Tibial nerve (tissue), 4 donors: Measurements from ENCODE around the gene CREBL2. TPM values are rescaled to one million over a fixed set of nuclear protein-coding genes. Genes with fewer than 3 reads are reported as not detected.

ENCODE experiments used
- DNase-seq, 2 donors: peaks; one replicate each; pipeline ENCODE4 v3.0.0-alpha.2; 2019; ENCODE audit warnings: low spot score in 2 of 2
- H3K27ac ChIP-seq, 4 donors: fragments of 200-600 bp; sonication (generic) in 3 of 4; one replicate each; pipeline ENCODE4 v1.5.1; 2017 to 2019; ENCODE audit warnings: mild to moderate bottlenecking in 1 of 4
- H3K27me3 ChIP-seq, 2 donors: fragments of 200-600 bp; sonication (generic) in 1 of 2; one replicate each; pipeline versions ENCODE4 v1.5.1 to v1.6.0; 2017 to 2019
- H3K36me3 ChIP-seq, 3 donors: fragments of 200-600 bp; sonication (generic); one replicate each; pipeline ENCODE4 v1.5.1; 2018 to 2019
- H3K4me1 ChIP-seq, 4 donors: fragments of 200-600 bp; sonication (generic) in 3 of 4; one replicate each; pipeline ENCODE4 v1.5.1; 2017 to 2019
- H3K4me3 ChIP-seq, 4 donors: fragments of 200-600 bp; sonication (generic) in 3 of 4; one replicate each; pipeline ENCODE4 v1.5.1; 2017 to 2019; ENCODE audit warnings: mild to moderate bottlenecking in 1 of 4, moderate library complexity in 1 of 4
- H3K9me3 ChIP-seq, 4 donors: fragments of 200-600 bp; sonication (generic) in 3 of 4; one replicate each; pipeline ENCODE4 v1.5.1; 2017 to 2019
- EP300 ChIP-seq, 2 donors: sonication (generic); formaldehyde crosslinking; IDR thresholded peaks; one replicate each; pipeline ENCODE4 v1.6.1; 2017; ENCODE audit warnings: antibody characterized with exemption in 2 of 2, mild to moderate bottlenecking in 1 of 2
- POLR2A ChIP-seq, 2 donors: fragments of 450-650 bp; IDR thresholded peaks; one replicate each; pipeline ENCODE4 v1.6.1; 2017; ENCODE audit warnings: antibody characterized with exemption in 2 of 2, mild to moderate bottlenecking in 2 of 2, moderate library complexity in 2 of 2
- WGBS, 2 donors: methylation state at CpG; one replicate each; pipeline ENCODE4 v1.1.5; 2018; 5-methylcytosine and 5-hydroxymethylcytosine counted together
- total RNA-seq, 4 donors: library from RNA; depleted of rRNA; stranded (reverse); fragments of >200 nt; gene quantifications; one replicate each; pipeline ENCODE4 v1.1.0, GENCODE V29; 2016
- TF ChIP-seq, protein P1 (sequence below), 5 experiments: fragments of 200-600 bp in 3 of 5; fragments of 450-650 bp in 2 of 5; sonication (generic) in 3 of 5; IDR thresholded peaks; one replicate each; pipeline ENCODE4 v1.5.1; 2016 to 2019; ENCODE audit warnings: antibody characterized with exemption in 5 of 5, mild to moderate bottlenecking in 3 of 5, moderate library complexity in 2 of 5

The CREBL2 gene
- total RNA-seq, 4 donors from 2014 or later = 39.9 to 74.7 (median 52.9) TPM

DNA sequence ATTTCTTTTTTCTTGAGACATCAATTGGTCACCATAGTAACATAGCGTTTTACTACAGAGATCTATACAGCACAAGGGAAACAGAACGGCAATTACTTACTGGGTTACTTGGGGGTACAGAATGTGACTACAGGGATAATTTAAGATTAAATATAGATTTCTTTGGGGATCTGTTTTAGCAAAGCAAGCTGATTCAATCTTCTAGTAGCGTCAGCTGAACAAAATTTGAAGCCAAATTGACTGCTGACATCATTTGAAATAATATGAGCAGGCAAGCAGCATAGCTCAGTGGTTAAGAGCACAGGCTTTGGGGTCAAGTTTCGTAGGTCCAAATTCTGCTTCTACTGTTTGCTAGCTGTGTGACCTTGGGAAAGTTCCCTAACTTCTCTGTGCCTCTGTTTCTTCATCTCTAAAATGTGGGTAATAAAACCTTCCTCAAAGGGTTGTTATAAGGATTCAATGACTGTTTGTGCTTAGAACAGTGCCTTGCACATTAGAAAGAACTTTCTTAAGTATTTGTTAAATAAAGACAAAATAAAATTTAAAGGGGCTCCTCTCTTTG, 71.5 kb downstream of the CREBL2 start:
- Histone ChIP-seq H3K4me3 (no peak overlapping the region), H3K4me1 (peaks cover 0 to 14% (median 4%) of the 10 kb centered on the region in 4 donors), H3K9me3 (no peaks in the 10 kb centered on the region), H3K27me3 (no peaks in the 10 kb centered on the region), H3K27ac (no peak overlapping the region), H3K36me3 (no peaks in the 10 kb centered on the region)
- DNase-seq = no peak
- 73 to 80% methylated on average over 4 of the region's 4 CpGs for WGBS, 2 donors
- TF ChIP-seq POLR2A (IDR thresholded peaks at IDR 0.05) (no peak), EP300 (IDR thresholded peaks at IDR 0.05) (no peak)
- TF ChIP-seq, protein P1, sequence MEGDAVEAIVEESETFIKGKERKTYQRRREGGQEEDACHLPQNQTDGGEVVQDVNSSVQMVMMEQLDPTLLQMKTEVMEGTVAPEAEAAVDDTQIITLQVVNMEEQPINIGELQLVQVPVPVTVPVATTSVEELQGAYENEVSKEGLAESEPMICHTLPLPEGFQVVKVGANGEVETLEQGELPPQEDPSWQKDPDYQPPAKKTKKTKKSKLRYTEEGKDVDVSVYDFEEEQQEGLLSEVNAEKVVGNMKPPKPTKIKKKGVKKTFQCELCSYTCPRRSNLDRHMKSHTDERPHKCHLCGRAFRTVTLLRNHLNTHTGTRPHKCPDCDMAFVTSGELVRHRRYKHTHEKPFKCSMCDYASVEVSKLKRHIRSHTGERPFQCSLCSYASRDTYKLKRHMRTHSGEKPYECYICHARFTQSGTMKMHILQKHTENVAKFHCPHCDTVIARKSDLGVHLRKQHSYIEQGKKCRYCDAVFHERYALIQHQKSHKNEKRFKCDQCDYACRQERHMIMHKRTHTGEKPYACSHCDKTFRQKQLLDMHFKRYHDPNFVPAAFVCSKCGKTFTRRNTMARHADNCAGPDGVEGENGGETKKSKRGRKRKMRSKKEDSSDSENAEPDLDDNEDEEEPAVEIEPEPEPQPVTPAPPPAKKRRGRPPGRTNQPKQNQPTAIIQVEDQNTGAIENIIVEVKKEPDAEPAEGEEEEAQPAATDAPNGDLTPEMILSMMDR (IDR thresholded peaks at IDR 0.05) = no peak

DNA sequence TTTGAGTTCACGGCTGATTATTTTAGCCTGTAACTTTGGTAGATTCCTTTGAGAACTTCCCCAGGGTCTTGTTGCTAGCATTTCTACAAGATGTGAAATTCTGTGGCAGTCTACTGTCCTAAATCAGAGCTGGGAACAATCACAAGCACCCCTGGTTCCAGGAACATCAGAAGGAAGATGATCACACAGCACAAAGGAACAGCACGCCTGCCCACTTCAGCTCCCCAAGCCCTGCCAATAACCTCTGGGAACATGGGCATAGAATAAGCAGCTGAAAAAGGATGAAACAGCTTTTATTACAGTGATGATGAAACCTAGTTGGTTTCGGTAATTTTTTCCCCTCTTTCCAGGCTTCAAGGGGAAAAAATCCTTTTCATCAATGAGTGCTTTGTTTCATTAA, 72.0 kb downstream of the CREBL2 start:
- WGBS, 2 donors = 38 to 43% methylated on average over 3 of the region's 3 CpGs
- peak overlapping the region in 1 of 4 donors; percentile 9 for H3K4me3 ChIP-seq

GRCh38 chr12:12684375-12685106, 72.9 kb downstream of the CREBL2 start:
- whole genome bisulfite sequencing, 2 donors = 6 to 7% methylated on average over 5 of the region's 5 CpGs
- peak in 1 of 2 donors; percentile 51 for DNase-seq

More for the DNA sequence above, 72.0 kb downstream of the CREBL2 start:
- Histone ChIP-seq H3K36me3 (no peaks in the 10 kb centered on the region), H3K4me1 (peaks cover 0 to 14% (median 4%) of the 10 kb centered on the region in 4 donors), H3K27me3 (no peaks in the 10 kb centered on the region), H3K9me3 (no peaks in the 10 kb centered on the region), H3K27ac (no peak overlapping the region)
- TF ChIP-seq POLR2A (IDR thresholded peaks at IDR 0.05) = no peak
- no peak for TF ChIP-seq EP300 (IDR thresholded peaks at IDR 0.05)
- TF ChIP-seq, protein P1 (IDR thresholded peaks at IDR 0.05) = no peak
- DNase-seq = no peak

GRCh38 chr12:12685305-12685704, 73.6 kb downstream of the CREBL2 start:
- TF ChIP-seq POLR2A (IDR thresholded peaks at IDR 0.05) = no peak
- TF ChIP-seq EP300 (IDR thresholded peaks at IDR 0.05) = no peak
- TF ChIP-seq, protein P1 (IDR thresholded peaks at IDR 0.05) = no peak

More at GRCh38 chr12:12684375-12685106, 72.9 kb downstream of the CREBL2 start:
- Histone ChIP-seq H3K9me3 (no peaks in the 10 kb centered on the region), H3K4me3 (no peak overlapping the region), H3K36me3 (no peaks in the 10 kb centered on the region), H3K27ac (no peak overlapping the region), H3K4me1 (peaks cover 0 to 14% (median 4%) of the 10 kb centered on the region in 4 donors), H3K27me3 (no peaks in the 10 kb centered on the region)
- TF ChIP-seq EP300 (IDR thresholded peaks at IDR 0.05) (no peak), POLR2A (IDR thresholded peaks at IDR 0.05) (no peak)
- TF ChIP-seq, protein P1 (IDR thresholded peaks at IDR 0.05) = no peak

DNA sequence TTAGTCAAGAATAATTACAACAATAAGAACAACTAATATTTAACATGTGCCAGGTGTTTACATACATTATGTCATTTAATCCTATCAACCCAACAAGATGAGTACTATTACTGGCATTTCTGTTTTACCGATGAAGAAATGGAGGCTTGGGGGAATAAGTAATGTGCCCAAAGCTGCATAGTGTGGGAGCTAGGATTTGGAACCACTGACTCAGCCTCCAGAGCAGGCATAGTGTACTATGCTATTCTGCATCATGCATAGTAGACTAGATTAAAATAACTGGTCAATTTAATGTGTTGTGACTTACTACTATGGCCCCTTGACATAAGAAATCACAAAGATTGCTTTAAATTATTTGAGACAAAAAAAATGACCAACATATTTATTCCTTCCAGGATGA, 74.8 kb downstream of the CREBL2 start:
- 90 to 93% methylated on average over 1 of the region's 1 CpG for WGBS, 2 donors
- Histone ChIP-seq H3K4me1 (peaks cover 0 to 14% (median 4%) of the 10 kb centered on the region in 4 donors), H3K9me3 (no peaks in the 10 kb centered on the region), H3K27ac (no peak overlapping the region), H3K4me3 (no peak overlapping the region), H3K27me3 (no peaks in the 10 kb centered on the region), H3K36me3 (no peaks in the 10 kb centered on the region)
- no peak for DNase-seq
- TF ChIP-seq POLR2A (IDR thresholded peaks at IDR 0.05) = no peak
- TF ChIP-seq, protein P1 (IDR thresholded peaks at IDR 0.05) = no peak
- TF ChIP-seq EP300 (IDR thresholded peaks at IDR 0.05) = no peak

More at GRCh38 chr12:12685305-12685704, 73.6 kb downstream of the CREBL2 start:
- H3K36me3 ChIP-seq = no peaks in the 10 kb centered on the region
- DNase-seq = no peak
- whole genome bisulfite sequencing, 2 donors = 39 to 55% methylated on average over 4 of the region's 4 CpGs
- H3K4me3 ChIP-seq = no peak overlapping the region
- peaks cover 0 to 14% (median 4%) of the 10 kb centered on the region in 4 donors for H3K4me1 ChIP-seq
- H3K27me3 ChIP-seq = no peaks in the 10 kb centered on the region
- no peaks in the 10 kb centered on the region for H3K9me3 ChIP-seq
- no peak overlapping the region for H3K27ac ChIP-seq
